GDM1 (cell line): ENCODE data around the gene TMPRSS4.
"Not testable (repeated sequence)": the region's sequence is repeated elsewhere in the genome, so short reads cannot be mapped to it uniquely, and the experiment has no call there.

Experiments used
- DNase-seq: peaks from one replicate; lab custom pipeline; 2025; lab: John Stamatoyannopoulos, UW

TMPRSS4 gene

GRCh38 chr11:118056806-118057205, 20.1 kb upstream of the TMPRSS4 start:
- DNase-seq: peak; percentile 56

GRCh38 chr11:118057251-118058145, 19.4 kb upstream of the TMPRSS4 start:
- DNase-seq: no peak

- DNase-seq: no peak
These were observed 18.3 kb upstream of the TMPRSS4 start for GRCh38 chr11:118058311-118059245.

- no peak for DNase-seq
These were observed 17.5 kb upstream of the TMPRSS4 start for GRCh38 chr11:118059246-118059940.

- DNase-seq: no peak
These were observed 16.7 kb upstream of the TMPRSS4 start for GRCh38 chr11:118060081-118060661.

GRCh38 chr11:118060869-118061268, 16.0 kb upstream of the TMPRSS4 start:
- no peak for DNase-seq

GRCh38 chr11:118061586-118062125, 15.2 kb upstream of the TMPRSS4 start:
- DNase-seq: no peak

GRCh38 chr11:118062181-118062580, 14.7 kb upstream of the TMPRSS4 start:
- not testable (repeated sequence) for DNase-seq

- DNase-seq: not testable (repeated sequence)
These were observed 14.2 kb upstream of the TMPRSS4 start for GRCh38 chr11:118062631-118063030.

GRCh38 chr11:118064956-118065355, 11.9 kb upstream of the TMPRSS4 start:
- no peak for DNase-seq

GRCh38 chr11:118065384-118065783, 11.5 kb upstream of the TMPRSS4 start:
- no peak for DNase-seq

- no peak for DNase-seq
These were observed 9.9 kb upstream of the TMPRSS4 start for GRCh38 chr11:118067006-118067405.

- no peak for DNase-seq
These were observed 8.5 kb upstream of the TMPRSS4 start for GRCh38 chr11:118068206-118068944.

- DNase-seq: no peak
These were observed 7.8 kb upstream of the TMPRSS4 start for GRCh38 chr11:118068945-118069612.

GRCh38 chr11:118071416-118072030, 5.4 kb upstream of the TMPRSS4 start:
- no peak for DNase-seq

GRCh38 chr11:118073554-118073953, 3.3 kb upstream of the TMPRSS4 start:
- no peak for DNase-seq

- DNase-seq: no peak
These were observed 2.7 kb upstream of the TMPRSS4 start for GRCh38 chr11:118074091-118074685.

- DNase-seq: no peak
These were observed 2.1 kb upstream of the TMPRSS4 start for GRCh38 chr11:118074785-118075184.

- DNase-seq: no peak
These were observed 2.1 kb downstream of the TMPRSS4 start for GRCh38 chr11:118078911-118079411.
